Endothelial cell of umbilical vein (primary cell): Measurements from ENCODE around the gene ARHGAP31.

Experiments used
- CTCF ChIP-seq, 2 donors: IDR thresholded peaks; 1 replicate in 1 of 2; 2 replicates in 1 of 2; pipeline ENCODE4 v1.5.1; 2011; ENCODE audit warnings: low read length in 2 of 2, mild to moderate bottlenecking in 2 of 2, moderate library complexity in 2 of 2, control low read depth in 1 of 2, inconsistent platforms in 1 of 2, low read depth in 1 of 2; ENCODE audit not compliant: insufficient read depth in 1 of 2; ENCODE audit errors: extremely low read depth in 1 of 2
- EZH2 ChIP-seq: IDR thresholded peaks from 2 replicates; pipeline ENCODE4 v1.6.1; 2012; ENCODE audit warnings: borderline replicate concordance, low read depth, mild to moderate bottlenecking, moderate library complexity, low read length, inconsistent platforms; ENCODE audit not compliant: severe bottlenecking
- FOS ChIP-seq: IDR thresholded peaks from 2 replicates; pipeline ENCODE4 v1.6.1; 2011; ENCODE audit warnings: mild to moderate bottlenecking, low read length, moderate library complexity, borderline replicate concordance; ENCODE audit not compliant: insufficient read depth
- JUN ChIP-seq: IDR thresholded peaks from 2 replicates; pipeline ENCODE4 v1.6.1; 2011; ENCODE audit warnings: borderline replicate concordance, low read depth; ENCODE audit not compliant: insufficient read length, insufficient read depth
- MAX ChIP-seq: IDR thresholded peaks from 2 replicates; pipeline ENCODE4 v1.6.1; 2011; ENCODE audit not compliant: insufficient read depth, insufficient read length
- MYC ChIP-seq: IDR thresholded peaks from one replicate; pipeline ENCODE4 v1.6.1; 2011; ENCODE audit warnings: mild to moderate bottlenecking, low read depth, low read length
- POLR2A ChIP-seq: IDR thresholded peaks from 2 replicates; pipeline ENCODE4 v1.6.1; 2012; ENCODE audit warnings: low read depth, mild to moderate bottlenecking, control low read depth, low read length
- POLR2AphosphoS5 ChIP-seq: IDR thresholded peaks from 2 replicates; pipeline ENCODE4 v1.6.1; 2012; ENCODE audit warnings: low read depth, mild to moderate bottlenecking, control low read depth, low read length, moderate library complexity; ENCODE audit not compliant: insufficient read depth

GRCh38 chr3:119380697-119381096 lies 86.5 kb downstream of the ARHGAP31 start:
- TF ChIP-seq CTCF (IDR thresholded peaks at IDR 0.05; ENCODE audit: extremely low read depth in 1 of 2, insufficient read depth in 1 of 2, low read depth in 1 of 2, low read length in 2 of 2): peak in 1 of 2 donors; percentile 6
- no peak for TF ChIP-seq EZH2
- TF ChIP-seq POLR2A: no peak
- TF ChIP-seq MAX: no peak
- no peak for TF ChIP-seq FOS
- TF ChIP-seq POLR2AphosphoS5: no peak
- TF ChIP-seq MYC: no peak
- no peak for TF ChIP-seq JUN
